ENCODE measurements around the gene CHRNA4. TPM values are rescaled to one million over a fixed set of nuclear protein-coding genes. Genes with fewer than 3 reads are reported as not detected.
"Not testable (repeated sequence)": the region's sequence is repeated elsewhere in the genome, so short reads cannot be mapped to it uniquely, and the experiment has no call there.

CHRNA4 gene
- total RNA-seq, 1 donor from 2014 or later, result not detected

GRCh38 chr20:63381781-63382431, 20.8 kb upstream of the CHRNA4 start:
- no peak overlapping the region for H3K27ac Mint-ChIP-seq (ENCODE audit: unreplicated experiment)
- H3K36me3 Mint-ChIP-seq (ENCODE audit: unreplicated experiment), result peaks cover 3% of the 10 kb centered on the region
- peaks cover 17% of the 10 kb centered on the region for H3K9me3 Mint-ChIP-seq (ENCODE audit: unreplicated experiment)
- no peak for DNase-seq (ENCODE audit: extremely low spot score, unreplicated experiment)
- peaks cover 25% of the 10 kb centered on the region for H3K27me3 Mint-ChIP-seq (ENCODE audit: unreplicated experiment)
- TF ChIP-seq CTCF (IDR thresholded peaks at IDR 0.05), result peak; percentile 98
- H3K4me3 Mint-ChIP-seq (ENCODE audit: unreplicated experiment), result no peak overlapping the region
- H3K4me1 Mint-ChIP-seq (ENCODE audit: unreplicated experiment), result no peaks in the 10 kb centered on the region

- no peak for TF ChIP-seq CTCF (IDR thresholded peaks at IDR 0.05)
Observed at GRCh38 chr20:63380346-63380870, 19.3 kb upstream of the CHRNA4 start.

GRCh38 chr20:63379872-63380271, 18.7 kb upstream of the CHRNA4 start:
- H3K27ac Mint-ChIP-seq (ENCODE audit: unreplicated experiment); H3K4me3 Mint-ChIP-seq (ENCODE audit: unreplicated experiment); H3K9me3 Mint-ChIP-seq (ENCODE audit: unreplicated experiment); H3K4me1 Mint-ChIP-seq (ENCODE audit: unreplicated experiment); DNase-seq (ENCODE audit: extremely low spot score, unreplicated experiment); H3K36me3 Mint-ChIP-seq (ENCODE audit: unreplicated experiment): not testable (repeated sequence)
- peaks cover 28% of the 10 kb centered on the region for H3K27me3 Mint-ChIP-seq (ENCODE audit: unreplicated experiment)

More at GRCh38 chr20:63380346-63380870, 19.3 kb upstream of the CHRNA4 start:
- Mint-ChIP-seq H3K27ac (ENCODE audit: unreplicated experiment) (no peak overlapping the region), H3K9me3 (ENCODE audit: unreplicated experiment) (peaks cover 3% of the 10 kb centered on the region), H3K36me3 (ENCODE audit: unreplicated experiment) (no peaks in the 10 kb centered on the region), H3K27me3 (ENCODE audit: unreplicated experiment) (peaks cover 28% of the 10 kb centered on the region), H3K4me1 (ENCODE audit: unreplicated experiment) (no peaks in the 10 kb centered on the region), H3K4me3 (ENCODE audit: unreplicated experiment) (no peak overlapping the region)
- no peak for DNase-seq (ENCODE audit: extremely low spot score, unreplicated experiment)

- no peak for DNase-seq (ENCODE audit: extremely low spot score, unreplicated experiment)
- H3K4me3 Mint-ChIP-seq (ENCODE audit: unreplicated experiment), result no peak overlapping the region
- H3K36me3 Mint-ChIP-seq (ENCODE audit: unreplicated experiment), result no peaks in the 10 kb centered on the region
- no peaks in the 10 kb centered on the region for H3K4me1 Mint-ChIP-seq (ENCODE audit: unreplicated experiment)
- TF ChIP-seq CTCF (IDR thresholded peaks at IDR 0.05), result no peak
- no peaks in the 10 kb centered on the region for H3K9me3 Mint-ChIP-seq (ENCODE audit: unreplicated experiment)
- H3K27ac Mint-ChIP-seq (ENCODE audit: unreplicated experiment), result no peak overlapping the region
- peaks cover 28% of the 10 kb centered on the region for H3K27me3 Mint-ChIP-seq (ENCODE audit: unreplicated experiment)
Observed at GRCh38 chr20:63379296-63379695, 18.1 kb upstream of the CHRNA4 start.

- Mint-ChIP-seq H3K36me3 (ENCODE audit: unreplicated experiment) (no peaks in the 10 kb centered on the region), H3K4me3 (ENCODE audit: unreplicated experiment) (no peak overlapping the region), H3K4me1 (ENCODE audit: unreplicated experiment) (no peaks in the 10 kb centered on the region), H3K27ac (ENCODE audit: unreplicated experiment) (no peak overlapping the region), H3K9me3 (ENCODE audit: unreplicated experiment) (no peaks in the 10 kb centered on the region), H3K27me3 (ENCODE audit: unreplicated experiment) (peaks cover 28% of the 10 kb centered on the region)
- no peak for TF ChIP-seq CTCF (IDR thresholded peaks at IDR 0.05)
- DNase-seq (ENCODE audit: extremely low spot score, unreplicated experiment), result no peak
Observed at GRCh38 chr20:63378626-63379025, 17.5 kb upstream of the CHRNA4 start.
